Gastroesophageal sphincter (tissue), 3 donors: Measurements from ENCODE around the gene SEC24B.

Experiments used
- CTCF ChIP-seq, 4 experiments: fragments of 200-600 bp in 2 of 4; fragments of 450-650 bp in 2 of 4; sonication (generic) in 1 of 4; IDR thresholded peaks; one replicate each; pipeline ENCODE4 v1.5.1; 2017 to 2019; ENCODE audit warnings: antibody characterized with exemption in 4 of 4, mild to moderate bottlenecking in 2 of 4, moderate library complexity in 2 of 4
- EP300 ChIP-seq: sonication (generic); formaldehyde crosslinking; IDR thresholded peaks from one replicate; pipeline ENCODE4 v1.6.1; 2017; ENCODE audit warnings: antibody characterized with exemption, mild to moderate bottlenecking
- POLR2A ChIP-seq, 2 donors: fragments of 450-650 bp; IDR thresholded peaks; one replicate each; pipeline ENCODE4 v1.6.1; 2017; ENCODE audit warnings: antibody characterized with exemption in 2 of 2, mild to moderate bottlenecking in 2 of 2, moderate library complexity in 1 of 2

DNA sequence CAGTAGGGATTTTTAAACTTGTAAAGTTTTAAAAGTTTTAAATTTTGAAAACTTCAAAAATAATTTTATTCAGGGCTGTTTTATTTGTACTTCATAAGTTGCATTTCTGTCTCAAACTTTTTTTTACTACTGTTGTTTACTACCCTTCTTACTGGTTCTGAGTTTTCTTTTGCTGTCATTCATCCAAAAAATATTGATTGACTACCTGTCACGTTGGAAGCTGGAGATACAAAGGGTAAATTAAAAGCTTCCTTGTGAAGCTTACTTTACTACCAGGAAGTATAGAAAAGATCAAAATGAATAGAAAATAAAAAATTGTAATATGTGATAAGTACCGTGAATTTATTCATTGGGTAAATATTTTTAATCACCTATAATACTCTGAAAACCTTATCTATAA lies 77.1 kb downstream of the SEC24B start:
- TF ChIP-seq CTCF (IDR thresholded peaks at IDR 0.05) (no peak), POLR2A (IDR thresholded peaks at IDR 0.05) (no peak), EP300 (no peak)
